ENCODE data around the gene CAMK1D.

The CAMK1D gene

GRCh38 chr10:12801214-12802087 is 452.1 kb downstream of the CAMK1D start:
- TF ChIP-seq, protein P1, sequence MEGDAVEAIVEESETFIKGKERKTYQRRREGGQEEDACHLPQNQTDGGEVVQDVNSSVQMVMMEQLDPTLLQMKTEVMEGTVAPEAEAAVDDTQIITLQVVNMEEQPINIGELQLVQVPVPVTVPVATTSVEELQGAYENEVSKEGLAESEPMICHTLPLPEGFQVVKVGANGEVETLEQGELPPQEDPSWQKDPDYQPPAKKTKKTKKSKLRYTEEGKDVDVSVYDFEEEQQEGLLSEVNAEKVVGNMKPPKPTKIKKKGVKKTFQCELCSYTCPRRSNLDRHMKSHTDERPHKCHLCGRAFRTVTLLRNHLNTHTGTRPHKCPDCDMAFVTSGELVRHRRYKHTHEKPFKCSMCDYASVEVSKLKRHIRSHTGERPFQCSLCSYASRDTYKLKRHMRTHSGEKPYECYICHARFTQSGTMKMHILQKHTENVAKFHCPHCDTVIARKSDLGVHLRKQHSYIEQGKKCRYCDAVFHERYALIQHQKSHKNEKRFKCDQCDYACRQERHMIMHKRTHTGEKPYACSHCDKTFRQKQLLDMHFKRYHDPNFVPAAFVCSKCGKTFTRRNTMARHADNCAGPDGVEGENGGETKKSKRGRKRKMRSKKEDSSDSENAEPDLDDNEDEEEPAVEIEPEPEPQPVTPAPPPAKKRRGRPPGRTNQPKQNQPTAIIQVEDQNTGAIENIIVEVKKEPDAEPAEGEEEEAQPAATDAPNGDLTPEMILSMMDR (IDR thresholded peaks at IDR 0.05): no peak

GRCh38 chr10:12803776-12804175 is 454.4 kb downstream of the CAMK1D start:
- TF ChIP-seq, protein P1 (IDR thresholded peaks at IDR 0.05): no peak

- TF ChIP-seq, protein P1 (IDR thresholded peaks at IDR 0.05): no peak
Measured at GRCh38 chr10:12806228-12807095, 457.1 kb downstream of the CAMK1D start.

- TF ChIP-seq, protein P1 (IDR thresholded peaks at IDR 0.05): no peak
Measured at GRCh38 chr10:12807096-12807755, 457.9 kb downstream of the CAMK1D start.

DNA sequence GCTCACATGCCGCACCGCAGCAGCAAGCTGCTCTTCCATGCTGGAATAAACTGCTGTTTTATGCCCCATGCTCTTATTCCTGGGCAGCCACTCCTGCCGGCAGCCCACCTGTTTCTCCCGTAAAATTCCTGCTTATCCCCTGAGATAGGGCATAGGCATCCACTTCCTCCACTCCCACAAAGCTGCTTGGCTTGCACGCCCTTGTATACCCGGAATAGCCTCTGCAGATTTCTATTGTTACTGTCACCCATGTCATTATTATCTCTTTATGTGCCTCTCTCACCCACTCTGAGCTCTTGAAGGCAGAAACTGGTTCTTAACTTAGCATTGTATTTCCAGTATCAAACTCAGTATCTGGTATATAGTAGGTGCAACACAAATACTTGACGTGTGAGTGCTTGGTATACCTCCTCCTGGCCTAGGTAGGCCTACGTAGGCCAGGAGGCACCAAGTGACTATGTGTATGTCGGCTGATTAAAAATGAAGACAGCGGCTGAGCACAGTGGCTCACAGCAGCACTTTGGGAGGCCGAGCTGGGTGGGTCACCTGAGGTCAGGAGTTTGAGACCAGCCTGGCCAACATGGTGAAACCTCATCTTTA is 458.8 kb downstream of the CAMK1D start:
- TF ChIP-seq, protein P1 (IDR thresholded peaks at IDR 0.05): no peak

- TF ChIP-seq, protein P1 (IDR thresholded peaks at IDR 0.05): no peak
Measured at GRCh38 chr10:12811826-12812225, 462.5 kb downstream of the CAMK1D start.

DNA sequence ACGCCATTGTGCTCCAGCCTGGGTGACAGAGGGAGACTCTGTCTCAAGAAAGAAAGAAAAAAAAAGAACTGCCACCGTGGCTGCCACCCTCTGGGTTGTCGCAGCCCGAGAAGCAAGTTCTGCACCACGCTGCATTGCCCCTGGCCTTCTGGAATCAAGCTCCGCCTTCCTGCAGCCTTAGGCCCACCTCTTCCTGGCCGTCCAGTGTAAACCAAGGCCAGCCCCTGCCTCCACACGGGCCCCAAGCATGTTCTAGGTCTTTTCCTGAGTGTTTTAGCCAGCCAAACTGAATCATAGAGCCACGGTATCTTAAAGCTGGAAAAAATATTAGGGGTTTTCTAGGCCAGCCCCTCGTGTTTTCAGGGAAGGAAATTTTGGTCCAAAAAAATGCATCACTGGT is 463.2 kb downstream of the CAMK1D start:
- TF ChIP-seq, protein P1 (IDR thresholded peaks at IDR 0.05): no peak
